Endodermal cell (in vitro differentiated cells): ENCODE data around the gene BTN2A1. TPM values are rescaled to one million over a fixed set of nuclear protein-coding genes. Genes with fewer than 3 reads are reported as not detected.

Source experiments
- DNase-seq: peaks from one replicate; pipeline ENCODE4 v3.0.0-alpha.2; 2017
- H3K27ac ChIP-seq: 2 replicates; pipeline ENCODE4 v1.5.1; 2013; ENCODE audit warnings: mild to moderate bottlenecking, low read depth, low read length, moderate library complexity
- H3K27me3 ChIP-seq: 2 replicates; pipeline ENCODE4 v1.6.1; 2013; ENCODE audit warnings: mild to moderate bottlenecking, low read length, moderate library complexity; ENCODE audit not compliant: insufficient read depth, control insufficient read depth, poor library complexity, severe bottlenecking
- H3K36me3 ChIP-seq: 2 replicates; pipeline ENCODE4 v1.7.0; 2013; ENCODE audit warnings: mild to moderate bottlenecking, low read length, moderate library complexity; ENCODE audit not compliant: control insufficient read depth, insufficient read depth
- H3K4me1 ChIP-seq: one replicate; pipeline ENCODE4 v1.7.0; 2013; ENCODE audit warnings: low read length; ENCODE audit not compliant: control insufficient read depth, insufficient read depth
- H3K4me3 ChIP-seq: 2 replicates; pipeline ENCODE4 v1.5.1; 2013; ENCODE audit warnings: mild to moderate bottlenecking, low read length, moderate library complexity
- H3K9ac ChIP-seq: 2 replicates; pipeline ENCODE4 v1.6.1; 2013; ENCODE audit warnings: mild to moderate bottlenecking, low read length, moderate library complexity; ENCODE audit not compliant: poor library complexity, severe bottlenecking; ENCODE audit errors: extremely low read depth
- H3K9me3 ChIP-seq: 2 replicates; pipeline ENCODE4 v1.6.1; 2013; ENCODE audit warnings: mild to moderate bottlenecking, low read length, moderate library complexity; ENCODE audit not compliant: control insufficient read depth
- H3K27ac Mint-ChIP-seq: 2 replicates; pipeline ENCODE4 v1.8.0; 2020; ENCODE audit warnings: mixed read lengths
- H3K27me3 Mint-ChIP-seq: 2 replicates; pipeline ENCODE4 v1.8.0; 2021; ENCODE audit warnings: mild to moderate bottlenecking, mixed read lengths; ENCODE audit not compliant: insufficient read depth
- H3K36me3 Mint-ChIP-seq: 2 replicates; pipeline ENCODE4 v1.8.0; 2020; ENCODE audit warnings: low read depth, mixed read lengths
- H3K4me1 Mint-ChIP-seq: 2 replicates; pipeline ENCODE4 v1.8.0; 2020; ENCODE audit warnings: mixed read lengths
- H3K4me3 Mint-ChIP-seq: 2 replicates; pipeline ENCODE4 v1.8.0; 2020; ENCODE audit warnings: mild to moderate bottlenecking, moderate library complexity, mixed read lengths
- H3K9me3 Mint-ChIP-seq: 2 replicates; pipeline ENCODE4 v1.8.0; 2020; ENCODE audit warnings: mild to moderate bottlenecking, mixed read lengths
- WGBS, 2 experiments: methylation state at CpG; one replicate each; pipeline versions ENCODE4 v1.1.5 to v1.1.7; 2013; ENCODE audit warnings: missing lambda C conversion rate in 2 of 2, mixed read lengths in 1 of 2; ENCODE audit not compliant: insufficient coverage in 1 of 2, insufficient read length in 1 of 2; 5-methylcytosine and 5-hydroxymethylcytosine counted together
- total RNA-seq, 2 donors: library from RNA; stranded (reverse); fragmentation: NEBNext Ultra II Directional in 1 of 2; extraction: Animal tissue kit (Norgen Biotek cat#: 25700) in 1 of 2; gene quantifications; 2 replicates in 1 of 2; 3 replicates in 1 of 2; pipeline ENCODE4 v1.2.1, GENCODE V29; 2021
- TF ChIP-seq, protein P1 (sequence below): fragments of 200-600 bp; sonication (generic); conservative IDR thresholded peaks from 2 replicates; pipeline ENCODE4 v1.5.0; 2021; ENCODE audit warnings: antibody characterized with exemption, mild to moderate bottlenecking

The BTN2A1 gene
- total RNA-seq, 2 donors from 2014 or later: 15.0 to 18.7 TPM

DNA sequence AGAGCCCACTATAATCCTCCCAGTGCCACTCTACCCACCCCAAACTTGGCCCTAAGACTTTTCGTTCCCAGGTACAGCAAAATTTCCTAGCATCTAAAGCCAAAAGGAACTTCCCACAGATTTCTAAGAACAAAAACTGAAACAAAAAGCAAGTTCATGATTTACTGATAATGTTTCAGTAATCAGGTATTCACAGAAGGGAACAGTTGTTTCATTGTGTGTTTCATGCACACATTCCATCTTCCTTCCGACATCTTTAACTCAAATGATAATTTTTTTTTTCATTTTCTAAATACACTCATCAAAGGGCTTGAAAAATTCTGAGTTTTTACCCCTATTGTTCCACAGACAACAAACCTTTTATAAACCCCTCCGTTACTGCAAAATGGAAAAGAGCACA lies 36.4 kb downstream of the BTN2A1 start:
- Mint-ChIP-seq H3K4me3 (no peak overlapping the region), H3K4me1 (peaks cover 10% of the 10 kb centered on the region), H3K36me3 (no peaks in the 10 kb centered on the region), H3K9me3 (no peaks in the 10 kb centered on the region), H3K27me3 (peaks cover 19% of the 10 kb centered on the region), H3K27ac (no peak overlapping the region)
- H3K9me3 ChIP-seq: no peaks in the 10 kb centered on the region
- no peak overlapping the region for H3K9ac ChIP-seq
- H3K4me3 ChIP-seq: no peak overlapping the region
- TF ChIP-seq, protein P1, sequence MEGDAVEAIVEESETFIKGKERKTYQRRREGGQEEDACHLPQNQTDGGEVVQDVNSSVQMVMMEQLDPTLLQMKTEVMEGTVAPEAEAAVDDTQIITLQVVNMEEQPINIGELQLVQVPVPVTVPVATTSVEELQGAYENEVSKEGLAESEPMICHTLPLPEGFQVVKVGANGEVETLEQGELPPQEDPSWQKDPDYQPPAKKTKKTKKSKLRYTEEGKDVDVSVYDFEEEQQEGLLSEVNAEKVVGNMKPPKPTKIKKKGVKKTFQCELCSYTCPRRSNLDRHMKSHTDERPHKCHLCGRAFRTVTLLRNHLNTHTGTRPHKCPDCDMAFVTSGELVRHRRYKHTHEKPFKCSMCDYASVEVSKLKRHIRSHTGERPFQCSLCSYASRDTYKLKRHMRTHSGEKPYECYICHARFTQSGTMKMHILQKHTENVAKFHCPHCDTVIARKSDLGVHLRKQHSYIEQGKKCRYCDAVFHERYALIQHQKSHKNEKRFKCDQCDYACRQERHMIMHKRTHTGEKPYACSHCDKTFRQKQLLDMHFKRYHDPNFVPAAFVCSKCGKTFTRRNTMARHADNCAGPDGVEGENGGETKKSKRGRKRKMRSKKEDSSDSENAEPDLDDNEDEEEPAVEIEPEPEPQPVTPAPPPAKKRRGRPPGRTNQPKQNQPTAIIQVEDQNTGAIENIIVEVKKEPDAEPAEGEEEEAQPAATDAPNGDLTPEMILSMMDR: no peak
- WGBS, 2 experiments: 96 to 100% methylated on average over 1 to 3 of the region's 3 CpGs
- H3K4me1 ChIP-seq: peaks cover 2% of the 10 kb centered on the region
- H3K36me3 ChIP-seq: no peaks in the 10 kb centered on the region
- DNase-seq: no peak
- H3K27me3 ChIP-seq: no peaks in the 10 kb centered on the region
- no peak overlapping the region for H3K27ac ChIP-seq

- H3K36me3 Mint-ChIP-seq: no peaks in the 10 kb centered on the region
- Histone ChIP-seq H3K27me3 (peaks cover 3% of the 10 kb centered on the region), H3K36me3 (no peaks in the 10 kb centered on the region), H3K4me3 (no peak overlapping the region), H3K27ac (no peak overlapping the region), H3K9ac (no peak overlapping the region), H3K9me3 (no peaks in the 10 kb centered on the region), H3K4me1 (peaks cover 2% of the 10 kb centered on the region)
- no peak for DNase-seq
- peaks cover 22% of the 10 kb centered on the region for H3K27me3 Mint-ChIP-seq
- no peak overlapping the region for H3K27ac Mint-ChIP-seq
- H3K9me3 Mint-ChIP-seq: no peaks in the 10 kb centered on the region
- H3K4me1 Mint-ChIP-seq: peaks cover 10% of the 10 kb centered on the region
- TF ChIP-seq, protein P1: no peak
- WGBS, 2 experiments: 70 to 80% methylated on average over 1 of the region's 1 CpG
- H3K4me3 Mint-ChIP-seq: no peak overlapping the region
Observed at GRCh38 chr6:26495281-26495680, 37.5 kb downstream of the BTN2A1 start.

GRCh38 chr6:26497610-26498009 lies 39.9 kb downstream of the BTN2A1 start:
- H3K4me1 ChIP-seq: peaks cover 2% of the 10 kb centered on the region
- Mint-ChIP-seq H3K4me1 (peaks cover 6% of the 10 kb centered on the region), H3K4me3 (no peak overlapping the region), H3K27me3 (peaks cover 45% of the 10 kb centered on the region), H3K27ac (no peak overlapping the region), H3K36me3 (no peaks in the 10 kb centered on the region), H3K9me3 (no peaks in the 10 kb centered on the region)
- H3K27ac ChIP-seq: no peak overlapping the region
- TF ChIP-seq, protein P1: no peak
- H3K36me3 ChIP-seq: no peaks in the 10 kb centered on the region
- 80 to 88% methylated on average over 4 of the region's 4 CpGs for WGBS, 2 experiments
- no peak overlapping the region for H3K9ac ChIP-seq
- H3K4me3 ChIP-seq: no peak overlapping the region
- peaks cover 26% of the 10 kb centered on the region for H3K27me3 ChIP-seq
- DNase-seq: no peak
- no peaks in the 10 kb centered on the region for H3K9me3 ChIP-seq
